Stimulated activated CD8-positive, alpha-beta memory T cell treated with anti-CD3 and anti-CD28 coated beads, Interleukin-7, amount 100 ng/mL, for 24 hours (primary cell): ENCODE measurements around the gene PRPH.

Experiments
- DNase-seq: peaks from one replicate; pipeline ENCODE4 v3.0.0-alpha.2; 2020; ENCODE audit warnings: low read depth

PRPH gene

DNA sequence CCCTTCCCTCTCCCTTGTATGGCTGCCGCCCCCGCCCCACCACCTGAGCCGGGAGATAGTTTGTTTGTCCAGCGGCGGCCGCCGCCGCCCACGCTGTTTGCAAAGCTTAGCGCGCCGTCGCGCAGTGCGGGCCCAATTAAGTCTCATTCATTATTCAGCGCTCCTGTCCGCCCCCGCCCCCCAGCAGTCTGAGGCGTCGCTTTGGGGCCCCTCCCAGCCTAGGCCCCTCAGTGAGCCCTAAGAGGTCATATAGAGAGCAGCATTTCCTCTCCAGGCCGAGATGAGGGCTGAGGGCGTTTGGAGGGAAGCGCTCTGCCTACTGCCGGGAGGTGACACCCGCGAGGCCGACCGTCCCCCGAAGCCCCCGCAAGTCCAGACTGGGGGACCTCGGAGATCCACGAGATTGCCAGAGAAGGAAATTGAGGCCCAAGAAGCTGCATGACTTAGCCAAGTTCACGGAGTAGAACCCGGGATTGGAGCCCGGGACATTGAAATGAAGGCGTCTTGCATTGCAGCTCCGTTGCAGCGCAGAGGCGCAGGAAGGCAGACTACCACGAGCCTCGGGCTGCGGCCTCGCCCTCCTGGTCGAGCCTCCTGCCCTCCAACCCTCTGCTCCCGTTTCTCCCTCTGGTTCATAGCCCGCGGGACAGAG, 51.8 kb downstream of the PRPH start, which contains the start of gene DNAJC22:
DNAJC22 (plus strand) TSS at position 230 of the 652 bp plus-strand sequence. CDS start 1,985 bp downstream, outside the sequence.
- no peak for DNase-seq

DNA sequence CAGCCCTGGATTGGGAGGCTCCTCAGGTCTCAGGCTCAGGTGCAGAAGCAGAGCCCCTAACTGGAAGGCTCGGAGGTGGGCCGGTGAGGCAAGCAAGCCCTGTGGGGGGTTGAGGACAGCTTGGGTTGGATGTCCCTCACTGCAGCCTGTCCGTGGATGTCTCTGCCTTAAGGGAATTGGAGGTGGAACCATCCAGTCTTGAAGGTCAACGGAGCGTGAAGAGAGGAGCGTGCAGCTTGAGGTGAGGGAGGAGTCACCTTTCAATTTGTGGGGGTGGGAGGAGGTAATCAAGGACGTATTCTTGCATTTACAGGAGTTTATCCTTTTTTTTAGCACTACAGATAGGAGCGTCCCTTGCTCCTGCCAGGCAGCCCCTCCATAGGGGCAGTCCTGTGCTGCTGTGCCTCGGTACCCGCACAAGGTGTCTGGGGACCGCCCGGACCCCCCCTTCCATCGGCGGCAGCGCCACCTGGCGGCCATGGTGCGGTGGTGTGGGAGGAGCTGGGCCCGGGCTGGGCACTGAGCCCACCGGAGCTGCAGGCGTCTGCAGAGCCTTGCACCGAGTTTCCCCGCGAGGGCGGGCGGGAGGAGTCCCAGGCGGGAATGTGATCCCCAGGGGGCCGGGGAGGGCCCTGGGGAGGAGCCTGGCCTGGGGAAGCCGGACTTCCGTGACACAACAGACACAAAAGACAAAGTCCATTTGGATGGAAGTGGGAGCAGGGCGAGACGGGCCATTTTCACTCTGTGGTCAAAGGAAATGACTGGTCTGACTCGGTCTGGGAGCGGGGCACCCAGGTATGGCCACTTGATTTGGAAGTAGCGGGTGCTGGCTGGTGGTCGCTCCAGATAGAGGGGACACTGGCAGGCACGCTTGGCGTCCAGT, 52.6 kb downstream of the PRPH start:
- DNase-seq = peak; percentile 59
